HCT116 (cell line): ENCODE measurements around the gene ACOXL.

ENCODE experiments used
- EZH2 ChIP-seq: fragments of 200-600 bp; sonication (generic); IDR thresholded peaks from 2 replicates; pipeline ENCODE4 v1.6.1; 2017; ENCODE audit warnings: antibody characterized with exemption, mixed run types
- YY1 ChIP-seq: IDR thresholded peaks from 2 replicates; pipeline ENCODE4 v1.6.1; 2011; ENCODE audit warnings: low read length, low read depth, moderate library complexity, mild to moderate bottlenecking; ENCODE audit not compliant: insufficient replicate concordance; ENCODE audit errors: extremely low read depth
- TF ChIP-seq, protein P1 (sequence below): IDR thresholded peaks from 2 replicates; pipeline ENCODE4 v1.6.1; 2012
- TF ChIP-seq, protein P2 (sequence below), 3 experiments: fragments of 200-600 bp in 1 of 3; sonication (generic) in 1 of 3; IDR thresholded peaks in 2 of 3; conservative IDR thresholded peaks in 1 of 3; 2 replicates each; pipeline ENCODE4 v1.5.1; 2012 to 2017; ENCODE audit warnings: low read depth in 2 of 3, low read length in 2 of 3, antibody characterized with exemption in 1 of 3, borderline replicate concordance in 1 of 3, control low read depth in 1 of 3, mild to moderate bottlenecking in 1 of 3, mixed read lengths in 1 of 3, mixed run types in 1 of 3, moderate library complexity in 1 of 3; ENCODE audit not compliant: insufficient read depth in 1 of 3

- TF ChIP-seq, protein P1, sequence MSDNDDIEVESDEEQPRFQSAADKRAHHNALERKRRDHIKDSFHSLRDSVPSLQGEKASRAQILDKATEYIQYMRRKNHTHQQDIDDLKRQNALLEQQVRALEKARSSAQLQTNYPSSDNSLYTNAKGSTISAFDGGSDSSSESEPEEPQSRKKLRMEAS: no peak
- TF ChIP-seq EZH2: no peak
- TF ChIP-seq, protein P2, sequence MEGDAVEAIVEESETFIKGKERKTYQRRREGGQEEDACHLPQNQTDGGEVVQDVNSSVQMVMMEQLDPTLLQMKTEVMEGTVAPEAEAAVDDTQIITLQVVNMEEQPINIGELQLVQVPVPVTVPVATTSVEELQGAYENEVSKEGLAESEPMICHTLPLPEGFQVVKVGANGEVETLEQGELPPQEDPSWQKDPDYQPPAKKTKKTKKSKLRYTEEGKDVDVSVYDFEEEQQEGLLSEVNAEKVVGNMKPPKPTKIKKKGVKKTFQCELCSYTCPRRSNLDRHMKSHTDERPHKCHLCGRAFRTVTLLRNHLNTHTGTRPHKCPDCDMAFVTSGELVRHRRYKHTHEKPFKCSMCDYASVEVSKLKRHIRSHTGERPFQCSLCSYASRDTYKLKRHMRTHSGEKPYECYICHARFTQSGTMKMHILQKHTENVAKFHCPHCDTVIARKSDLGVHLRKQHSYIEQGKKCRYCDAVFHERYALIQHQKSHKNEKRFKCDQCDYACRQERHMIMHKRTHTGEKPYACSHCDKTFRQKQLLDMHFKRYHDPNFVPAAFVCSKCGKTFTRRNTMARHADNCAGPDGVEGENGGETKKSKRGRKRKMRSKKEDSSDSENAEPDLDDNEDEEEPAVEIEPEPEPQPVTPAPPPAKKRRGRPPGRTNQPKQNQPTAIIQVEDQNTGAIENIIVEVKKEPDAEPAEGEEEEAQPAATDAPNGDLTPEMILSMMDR (IDR thresholded peaks at IDR 0.05 in 2 of 3, conservative IDR thresholded peaks at IDR 0.05 in 1 of 3; ENCODE audit: borderline replicate concordance in 1 of 3, insufficient read depth in 1 of 3, low read depth in 2 of 3, low read length in 2 of 3): no peak
- no peak for TF ChIP-seq YY1
Observed at GRCh38 chr2:110842048-110842447, 109.7 kb downstream of the ACOXL start.
